Measurements from ENCODE around the gene ADARB2. TPM values are rescaled to one million over a fixed set of nuclear protein-coding genes. Genes with fewer than 3 reads are reported as not detected.

ADARB2 gene
- total RNA-seq, 1 donor from 2014 or later, result 0.11 TPM

DNA sequence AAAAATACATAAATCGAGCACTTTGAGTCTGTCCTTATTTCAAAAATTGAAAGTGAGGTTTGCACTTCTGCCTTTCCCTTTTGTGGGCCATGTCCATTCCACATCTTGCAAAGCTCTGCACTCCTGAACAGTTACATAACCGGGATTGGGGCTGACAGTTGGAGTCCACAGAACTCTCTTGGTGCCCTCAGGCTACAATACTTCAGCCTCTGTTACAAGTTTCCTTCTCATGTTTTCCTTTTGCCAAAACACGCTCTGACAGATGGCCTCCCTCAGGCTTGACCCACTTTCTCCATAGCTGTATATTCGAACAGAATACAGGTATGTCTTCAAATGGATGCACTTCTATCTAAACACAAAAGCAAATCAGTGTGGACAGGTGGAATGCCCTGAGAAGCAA lies 345.2 kb downstream of the ADARB2 start:
- H3K9me3 ChIP-seq (replicated peaks), result no peaks in the 10 kb centered on the region
- no peaks in the 10 kb centered on the region for H3K4me1 ChIP-seq
- no peak overlapping the region for H3K27ac ChIP-seq (replicated peaks)
- H3K36me3 ChIP-seq, result no peaks in the 10 kb centered on the region
- H3K4me3 ChIP-seq, result no peak overlapping the region
- DNase-seq, result no peak
- H3K27me3 ChIP-seq (ENCODE audit: low read depth), result no peaks in the 10 kb centered on the region
- TF ChIP-seq, protein P1, sequence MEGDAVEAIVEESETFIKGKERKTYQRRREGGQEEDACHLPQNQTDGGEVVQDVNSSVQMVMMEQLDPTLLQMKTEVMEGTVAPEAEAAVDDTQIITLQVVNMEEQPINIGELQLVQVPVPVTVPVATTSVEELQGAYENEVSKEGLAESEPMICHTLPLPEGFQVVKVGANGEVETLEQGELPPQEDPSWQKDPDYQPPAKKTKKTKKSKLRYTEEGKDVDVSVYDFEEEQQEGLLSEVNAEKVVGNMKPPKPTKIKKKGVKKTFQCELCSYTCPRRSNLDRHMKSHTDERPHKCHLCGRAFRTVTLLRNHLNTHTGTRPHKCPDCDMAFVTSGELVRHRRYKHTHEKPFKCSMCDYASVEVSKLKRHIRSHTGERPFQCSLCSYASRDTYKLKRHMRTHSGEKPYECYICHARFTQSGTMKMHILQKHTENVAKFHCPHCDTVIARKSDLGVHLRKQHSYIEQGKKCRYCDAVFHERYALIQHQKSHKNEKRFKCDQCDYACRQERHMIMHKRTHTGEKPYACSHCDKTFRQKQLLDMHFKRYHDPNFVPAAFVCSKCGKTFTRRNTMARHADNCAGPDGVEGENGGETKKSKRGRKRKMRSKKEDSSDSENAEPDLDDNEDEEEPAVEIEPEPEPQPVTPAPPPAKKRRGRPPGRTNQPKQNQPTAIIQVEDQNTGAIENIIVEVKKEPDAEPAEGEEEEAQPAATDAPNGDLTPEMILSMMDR (IDR thresholded peaks at IDR 0.05; ENCODE audit: borderline replicate concordance), result no peak
- intact Hi-C loops (cut with micrococcal nuclease), result no loop called here

DNA sequence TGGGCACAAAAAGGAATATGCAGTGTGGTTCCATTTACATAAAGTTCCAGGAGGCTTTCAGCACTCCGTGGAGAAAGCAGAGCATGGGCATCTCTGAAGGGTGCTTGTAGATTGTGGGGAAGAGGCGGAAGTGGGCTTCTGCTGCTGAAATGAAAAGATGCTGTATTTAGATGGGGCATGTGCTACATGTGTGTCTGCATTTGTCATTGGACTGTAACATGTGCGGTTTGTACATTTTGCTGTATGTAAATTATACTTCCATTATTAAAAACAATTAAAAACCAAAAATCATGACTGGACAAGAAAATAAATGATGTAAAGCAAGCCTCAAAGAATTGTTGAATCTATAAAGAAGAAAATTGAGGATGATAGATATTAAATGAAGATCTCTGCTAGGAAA lies 347.1 kb downstream of the ADARB2 start:
- Histone ChIP-seq H3K4me1 (no peaks in the 10 kb centered on the region), H3K27me3 (ENCODE audit: low read depth) (peaks cover 5% of the 10 kb centered on the region), H3K36me3 (no peaks in the 10 kb centered on the region), H3K9me3 (replicated peaks) (peaks cover 11% of the 10 kb centered on the region), H3K27ac (replicated peaks) (no peak overlapping the region), H3K4me3 (no peak overlapping the region)
- intact Hi-C loops (cut with micrococcal nuclease), result no loop called here
- TF ChIP-seq, protein P1 (IDR thresholded peaks at IDR 0.05; ENCODE audit: borderline replicate concordance), result no peak
- no peak for DNase-seq

DNA sequence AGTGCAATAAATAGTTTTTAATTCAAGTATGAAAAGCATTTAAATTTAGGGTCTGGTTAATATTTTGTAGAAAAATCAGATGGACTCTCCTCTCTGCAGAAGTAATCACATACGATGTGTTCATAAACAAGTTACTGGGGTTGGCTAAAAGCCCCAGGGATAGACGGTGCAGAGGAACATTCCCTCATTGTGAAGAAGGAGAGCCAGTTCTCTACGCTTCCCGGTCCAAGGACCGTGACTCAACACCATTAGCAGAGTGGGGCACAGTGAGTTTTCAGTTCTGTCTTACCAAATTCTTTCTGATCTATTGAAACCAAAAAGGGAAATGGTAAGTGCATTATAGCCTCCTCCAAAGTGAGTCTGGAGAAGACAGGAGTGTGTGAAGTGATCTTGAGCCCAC lies 353.3 kb downstream of the ADARB2 start:
- intact Hi-C loops (cut with micrococcal nuclease), result no loop called here
- Histone ChIP-seq H3K4me1 (no peaks in the 10 kb centered on the region), H3K36me3 (no peaks in the 10 kb centered on the region), H3K27ac (replicated peaks) (no peak overlapping the region), H3K27me3 (ENCODE audit: low read depth) (peaks cover 63% of the 10 kb centered on the region), H3K9me3 (replicated peaks) (peaks cover 13% of the 10 kb centered on the region), H3K4me3 (no peak overlapping the region)
- no peak for DNase-seq
- TF ChIP-seq, protein P1 (IDR thresholded peaks at IDR 0.05; ENCODE audit: borderline replicate concordance), result no peak

DNA sequence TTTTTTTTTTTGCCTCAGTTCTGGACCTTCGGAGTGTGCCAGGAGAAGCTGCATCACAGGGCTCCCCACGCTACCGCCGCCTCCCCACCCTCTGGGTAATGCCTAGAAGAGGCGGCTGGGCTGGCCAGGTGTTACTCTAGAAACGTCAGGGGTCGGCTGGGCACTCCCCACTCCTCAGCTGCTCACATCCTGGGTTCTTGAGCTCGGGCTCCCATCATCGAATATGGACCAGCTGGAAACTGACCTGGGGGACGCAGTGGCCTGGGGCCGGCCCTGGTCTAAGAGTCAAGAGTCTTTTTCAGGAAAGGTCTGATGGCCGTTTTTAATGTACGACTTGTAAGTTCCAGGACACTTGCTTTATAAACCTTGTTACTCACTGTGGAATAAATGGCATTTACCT lies 354.6 kb downstream of the ADARB2 start:
- TF ChIP-seq, protein P1 (IDR thresholded peaks at IDR 0.05; ENCODE audit: borderline replicate concordance), result no peak
- Histone ChIP-seq H3K4me3 (no peak overlapping the region), H3K27me3 (ENCODE audit: low read depth) (peaks cover 76% of the 10 kb centered on the region), H3K27ac (replicated peaks) (no peak overlapping the region), H3K4me1 (no peaks in the 10 kb centered on the region), H3K9me3 (replicated peaks) (peaks cover 13% of the 10 kb centered on the region), H3K36me3 (no peaks in the 10 kb centered on the region)
- no peak for DNase-seq
- intact Hi-C loops (cut with micrococcal nuclease), result no loop called here

DNA sequence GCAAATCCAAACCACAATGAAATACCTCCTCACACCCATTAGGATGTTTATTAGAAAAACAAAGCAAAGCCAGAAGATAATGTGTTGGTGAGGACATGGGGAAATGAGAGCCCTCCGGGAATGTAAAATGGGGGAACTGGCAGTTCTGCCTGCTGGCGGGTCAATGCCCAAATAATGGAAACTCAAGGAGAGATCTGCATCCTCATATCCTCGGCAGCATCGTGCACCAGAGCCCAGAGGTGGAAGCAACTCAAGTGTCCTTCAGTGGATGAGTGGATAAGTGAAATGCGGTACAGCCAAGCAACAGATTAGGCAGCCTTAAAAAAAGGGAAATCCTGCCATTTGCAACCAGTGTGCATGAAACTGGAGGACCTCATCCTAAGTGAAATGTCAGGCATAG lies 356.0 kb downstream of the ADARB2 start:
- Histone ChIP-seq H3K36me3 (no peaks in the 10 kb centered on the region), H3K27me3 (ENCODE audit: low read depth) (peaks cover 86% of the 10 kb centered on the region), H3K4me3 (no peak overlapping the region), H3K4me1 (no peaks in the 10 kb centered on the region), H3K9me3 (replicated peaks) (peaks cover 13% of the 10 kb centered on the region), H3K27ac (replicated peaks) (no peak overlapping the region)
- no peak for DNase-seq
- TF ChIP-seq, protein P1 (IDR thresholded peaks at IDR 0.05; ENCODE audit: borderline replicate concordance), result no peak
- intact Hi-C loops (cut with micrococcal nuclease), result no loop called here

Data from left ventricle myocardium inferior (tissue), 1 donor.